Measurements from ENCODE around the gene CAPG. TPM values are rescaled to one million over a fixed set of nuclear protein-coding genes. Genes with fewer than 3 reads are reported as not detected.

CAPG gene
- polyA plus RNA-seq, 2 of the 4 experiments (the other 2 are of a cell fraction) = 57.5 to 81.0 TPM

- WGBS (ENCODE audit: missing lambda C conversion rate) = 54% methylated on average over 17 of the region's 17 CpGs
- ATAC-seq = peak in 1 of 2 experiments; percentile 2; a peak in 2 of 6 replicates
- FAIRE-seq = no peak
- Histone ChIP-seq H3K4me3 (peak overlapping the region; percentile 59), H3K4me2 (peak overlapping the region; percentile 93), H3K27ac (peak overlapping the region; percentile 96 to 98), H3K4me1 (peaks cover 53% of the 10 kb centered on the region), H3K9me3 (no peaks in the 10 kb centered on the region)
- TF ChIP-seq CHD2 (IDR thresholded peaks at IDR 0.05; ENCODE audit: low read length, partially characterized antibody) (no peak), PBX3 (IDR thresholded peaks at IDR 0.05) (no peak), ZSCAN20 (CRISPR knock-in tag; IDR thresholded peaks at IDR 0.05) (no peak), TP53 (CRISPR knock-in tag; IDR thresholded peaks at IDR 0.05) (0 out of 2 replicates have a peak, but pooled peaks have one; percentile 22)
- ChIA-PET CTCF (interaction anchor here (0.6 to 41.9 kb wide), 28 partner anchors 7 to 288 kb away, joined by 3 to 1185 read pairs (median 5); partner anchors contain the start of genes ELMOD3, GGCX, MAT2A and RETSAT), POLR2A (interaction anchor here (0.6 to 11.7 kb wide), 13 partner anchors 18 to 236 kb away, joined by 3 to 261 read pairs (median 3); partner anchors contain the start of genes GGCX, MAT2A, RNF181 and TMEM150A)
- DNase-seq (ENCODE audit: low read depth in 1 of 2, low spot score in 1 of 2) = no peak
Measured at GRCh38 chr2:85419009-85419675, 9.0 kb upstream of the CAPG start.

DNA sequence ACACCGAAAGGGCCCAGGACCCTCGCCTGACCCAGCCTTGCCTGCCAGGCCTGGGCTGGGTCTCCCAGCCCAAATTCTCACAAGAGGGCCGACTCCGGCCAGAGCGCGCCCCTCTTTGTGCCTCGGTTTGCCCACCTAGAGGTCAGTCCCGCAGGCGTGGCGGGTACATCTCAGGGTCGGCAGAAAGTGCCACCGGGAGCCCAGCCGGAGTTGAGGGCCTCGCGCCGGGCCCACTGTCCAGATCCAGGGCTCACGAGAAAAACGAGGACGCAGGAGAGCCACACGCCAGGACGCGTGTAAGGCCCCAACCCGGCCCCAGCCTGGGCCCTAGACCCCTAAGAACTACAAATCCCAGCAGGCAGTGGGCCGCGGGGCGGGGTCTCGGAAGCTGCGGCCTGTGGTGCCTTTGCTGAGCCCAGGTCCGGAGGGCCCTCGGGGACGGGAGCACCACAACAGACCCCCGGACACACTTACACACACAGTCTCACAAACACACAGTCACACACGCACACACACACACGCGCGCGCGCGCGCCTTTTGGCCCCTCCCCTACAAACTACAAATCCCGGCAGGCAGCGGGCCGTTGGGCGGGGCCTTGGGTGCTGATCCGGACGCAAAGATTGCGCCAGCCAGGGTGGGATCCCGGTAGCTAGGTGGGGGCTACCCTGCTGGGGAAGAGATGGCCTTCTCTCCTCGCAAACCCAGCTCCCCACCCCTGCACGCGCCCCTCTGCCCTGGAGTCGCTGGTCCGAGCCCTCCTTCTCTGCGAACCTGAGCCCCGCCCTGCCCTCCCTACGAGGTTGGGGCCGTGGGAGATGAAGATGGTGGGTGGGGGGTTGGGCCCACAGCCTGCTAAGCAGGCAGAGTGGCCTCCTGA, 8.2 kb upstream of the CAPG start, which contains the start of gene SH2D6:
Gene SH2D6 (plus strand): TSS at position 583 of the 877 bp plus-strand sequence. CDS start 10,752 bp downstream, outside the sequence.
- POLR2A ChIA-PET = interaction anchor here (0.6 to 11.7 kb wide), 11 partner anchors 19 to 197 kb away, joined by 3 to 261 read pairs (median 3); partner anchors contain the start of genes GGCX, MAT2A, RNF181 and TMEM150A
- CTCF ChIA-PET = interaction anchor here (0.6 to 41.9 kb wide), 8 partner anchors 9 to 187 kb away, joined by 3 to 1185 read pairs (median 8); partner anchors contain the start of genes ELMOD3, GGCX, MAT2A and RETSAT
- Histone ChIP-seq H3K4me2 (peak within 1 kb of the TSS; percentile 93), H3K9me3 (no peaks in the 10 kb centered on the region), H3K4me3 (peak within 1 kb of the TSS; percentile 59), H3K4me1 (peaks cover 60% of the 10 kb centered on the region), H3K27ac (peak within 1 kb of the TSS; percentile 96 to 98)
- ATAC-seq = peak; percentile 57 to 74
- 6% methylated on average over 39 of the region's 57 CpGs for WGBS (ENCODE audit: missing lambda C conversion rate)
- FAIRE-seq = no peak
- peak; percentile 93 for DNase-seq (ENCODE audit: low read depth in 1 of 2, low spot score in 1 of 2)
- TF ChIP-seq HOXB5 (CRISPR knock-in tag; IDR thresholded peaks at IDR 0.05) (peak; percentile 77; the same call in 1 of the 2 replicates), KDM5A (IDR thresholded peaks at IDR 0.05) (no peak), ZNF302 (CRISPR knock-in tag; IDR thresholded peaks at IDR 0.05) (no peak), MYC (IDR thresholded peaks at IDR 0.05; ENCODE audit: borderline replicate concordance, low read length) (peak; percentile 88; the same call in 1 of the 2 replicates), NPAS2 (CRISPR knock-in tag; IDR thresholded peaks at IDR 0.05; ENCODE audit: borderline replicate concordance) (peak; percentile 63; the same call in 1 of the 2 replicates), POLR2A (IDR thresholded peaks at IDR 0.05; ENCODE audit: low read length) (peak; percentile 42), RNF2 (IDR thresholded peaks at IDR 0.05; ENCODE audit: borderline replicate concordance, low read depth) (peak; percentile 88; the same call in 1 of the 2 replicates), HMGXB4 (CRISPR knock-in tag; IDR thresholded peaks at IDR 0.05; ENCODE audit: borderline replicate concordance) (no peak), ZSCAN20 (CRISPR knock-in tag; IDR thresholded peaks at IDR 0.05) (peak; percentile 79; the same call in 1 of the 2 replicates), E2F6 (IDR thresholded peaks at IDR 0.05; ENCODE audit: borderline replicate concordance, low read depth) (peak; percentile 69; the same call in 1 of the 2 replicates), HOXB13 (CRISPR knock-in tag; IDR thresholded peaks at IDR 0.05; ENCODE audit: low read depth) (peak; percentile 91), EP300 (IDR thresholded peaks at IDR 0.05) (no peak), RFX5 (IDR thresholded peaks at IDR 0.05) (no peak), EHMT2 (IDR thresholded peaks at IDR 0.05; ENCODE audit: low read depth) (no peak), HOXA7 (CRISPR knock-in tag; IDR thresholded peaks at IDR 0.05) (peak; percentile 55; the same call in 1 of the 2 replicates), MAZ (IDR thresholded peaks at IDR 0.05; ENCODE audit: borderline replicate concordance, low read depth, low read length) (peak; percentile 19; the same call in 1 of the 2 replicates), HDAC2 (IDR thresholded peaks at IDR 0.05) (peak; percentile 46; the same call in 1 of the 2 replicates), TFCP2L1 (CRISPR knock-in tag; IDR thresholded peaks at IDR 0.05) (peak; percentile 42; the same call in 1 of the 2 replicates), JUN (IDR thresholded peaks at IDR 0.05) (peak; percentile 35 to 81; a peak in 3 of 5 replicates), CEBPB (IDR thresholded peaks at IDR 0.05) (peak; percentile 75 to 86), EHF (CRISPR knock-in tag; IDR thresholded peaks at IDR 0.05) (peak; percentile 77; the same call in 1 of the 2 replicates), HEYL (CRISPR knock-in tag; IDR thresholded peaks at IDR 0.05) (peak; percentile 77; the same call in 1 of the 2 replicates)
- TF ChIP-seq, protein P1, sequence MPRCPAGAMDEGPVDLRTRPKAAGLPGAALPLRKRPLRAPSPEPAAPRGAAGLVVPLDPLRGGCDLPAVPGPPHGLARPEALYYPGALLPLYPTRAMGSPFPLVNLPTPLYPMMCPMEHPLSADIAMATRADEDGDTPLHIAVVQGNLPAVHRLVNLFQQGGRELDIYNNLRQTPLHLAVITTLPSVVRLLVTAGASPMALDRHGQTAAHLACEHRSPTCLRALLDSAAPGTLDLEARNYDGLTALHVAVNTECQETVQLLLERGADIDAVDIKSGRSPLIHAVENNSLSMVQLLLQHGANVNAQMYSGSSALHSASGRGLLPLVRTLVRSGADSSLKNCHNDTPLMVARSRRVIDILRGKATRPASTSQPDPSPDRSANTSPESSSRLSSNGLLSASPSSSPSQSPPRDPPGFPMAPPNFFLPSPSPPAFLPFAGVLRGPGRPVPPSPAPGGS (IDR thresholded peaks at IDR 0.05) = peak; percentile 61; the same call in 1 of the 3 replicates
- TF ChIP-seq, protein P2, sequence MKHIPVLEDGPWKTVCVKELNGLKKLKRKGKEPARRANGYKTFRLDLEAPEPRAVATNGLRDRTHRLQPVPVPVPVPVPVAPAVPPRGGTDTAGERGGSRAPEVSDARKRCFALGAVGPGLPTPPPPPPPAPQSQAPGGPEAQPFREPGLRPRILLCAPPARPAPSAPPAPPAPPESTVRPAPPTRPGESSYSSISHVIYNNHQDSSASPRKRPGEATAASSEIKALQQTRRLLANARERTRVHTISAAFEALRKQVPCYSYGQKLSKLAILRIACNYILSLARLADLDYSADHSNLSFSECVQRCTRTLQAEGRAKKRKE (CRISPR knock-in tag; IDR thresholded peaks at IDR 0.05; ENCODE audit: low read depth) = peak; percentile 79; the same call in 1 of the 2 replicates
- TF ChIP-seq, protein P3, sequence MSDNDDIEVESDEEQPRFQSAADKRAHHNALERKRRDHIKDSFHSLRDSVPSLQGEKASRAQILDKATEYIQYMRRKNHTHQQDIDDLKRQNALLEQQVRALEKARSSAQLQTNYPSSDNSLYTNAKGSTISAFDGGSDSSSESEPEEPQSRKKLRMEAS (IDR thresholded peaks at IDR 0.05) = peak; percentile 90
